ENCODE measurements around the gene ELFN1.

ELFN1 gene

DNA sequence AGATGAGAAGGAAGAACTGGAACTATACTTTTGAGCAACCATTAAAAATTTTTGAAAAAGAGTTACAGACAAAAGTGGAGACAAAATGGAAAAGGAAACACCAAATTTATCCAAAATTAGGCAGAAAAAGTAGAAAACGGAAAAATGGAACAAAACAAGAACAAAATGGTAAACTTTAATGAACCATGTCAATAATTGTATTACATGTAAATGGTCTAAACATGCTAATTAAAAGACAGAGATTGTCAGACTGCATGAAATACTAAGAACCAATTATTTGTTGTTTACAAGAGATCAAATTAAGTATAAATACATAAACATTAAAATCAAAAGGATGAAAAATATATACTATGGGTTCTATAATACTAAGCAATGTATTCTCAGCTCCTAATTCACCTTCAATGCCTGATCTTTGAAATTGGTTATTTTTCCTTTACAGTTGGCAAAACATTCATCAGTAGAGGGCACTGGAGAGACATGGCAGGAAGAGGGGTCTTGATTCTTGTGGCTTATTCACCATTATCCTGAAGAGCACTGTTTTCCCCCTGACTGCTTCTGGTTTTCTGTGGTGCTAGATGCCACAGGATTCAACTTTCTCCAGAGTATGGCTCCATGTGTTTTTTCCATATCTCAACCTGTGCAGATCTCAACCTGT lies 124.9 kb downstream of the ELFN1 start:
- FAIRE-seq, result no peak
- DNase-seq (ENCODE audit: insufficient read length), result no peak
- TF ChIP-seq TAF1 (IDR thresholded peaks at IDR 0.05; ENCODE audit: borderline replicate concordance, low read depth, low read length) (no peak), POLR2A (IDR thresholded peaks at IDR 0.05; ENCODE audit: low read depth, low read length) (no peak), POLR2AphosphoS5 (IDR thresholded peaks at IDR 0.05; ENCODE audit: low read depth, low read length) (no peak)
